PFSK-1 (cell line): ENCODE results near the gene ZBTB37.

Source experiments
- FOXP2 ChIP-seq: optimal IDR thresholded peaks from 2 replicates; pipeline ENCODE3; 2011; ENCODE audit warnings: borderline replicate concordance, control low read depth, inconsistent platforms; ENCODE audit not compliant: insufficient read depth; ENCODE audit errors: extremely low read length, extremely low read depth
- TAF1 ChIP-seq: IDR thresholded peaks from 2 replicates; pipeline ENCODE4 v1.6.1; 2012; ENCODE audit warnings: low read length, control low read depth, borderline replicate concordance; ENCODE audit not compliant: insufficient read depth

GRCh38 chr1:173913111-173913510 is 44.9 kb downstream of the ZBTB37 start:
- TF ChIP-seq TAF1 (no peak), FOXP2 (no peak)
